ENCODE data around the gene EXOSC6.

The EXOSC6 gene

GRCh38 chr16:70251629-70252354 is at the start of gene EXOSC6:
Gene EXOSC6, minus strand, starts transcription at chr16:70251940. Its CDS starts 40 bp downstream, at chr16:70251900.
- Histone ChIP-seq H3F3A (ENCODE audit: insufficient read depth) (peaks cover 18% of the 10 kb centered on the region), H3K27me3 (ENCODE audit: low read length) (no peaks in the 10 kb centered on the region), H3K4me3 (ENCODE audit: insufficient read depth, low read length, poor library complexity, severe bottlenecking) (peak within 1 kb of the TSS; percentile 86), H3K27ac (ENCODE audit: low read depth, low read length) (peak within 1 kb of the TSS; percentile 92), H3K9me3 (ENCODE audit: insufficient read depth, low read length) (no peaks in the 10 kb centered on the region), H3K79me2 (ENCODE audit: insufficient read depth, low read length) (peaks cover 29% of the 10 kb centered on the region), H3K9ac (ENCODE audit: low read length) (peak within 1 kb of the TSS; percentile 93), H3K36me3 (ENCODE audit: low read length) (peaks cover 7% of the 10 kb centered on the region; the same call in 1 of the 2 replicates), H3K4me2 (ENCODE audit: low read depth, low read length, poor library complexity, severe bottlenecking) (peak within 1 kb of the TSS; percentile 94), H2AFZ (ENCODE audit: low read depth, low read length, severe bottlenecking) (peak within 1 kb of the TSS; percentile 48), H3K9me2 (replicated peaks; ENCODE audit: insufficient read depth, low read length) (no peaks in the 10 kb centered on the region), H4K20me1 (ENCODE audit: low read depth, low read length) (0 out of 2 replicates have a peak, but pooled peaks cover 4% of the 10 kb centered on the region)
- TF ChIP-seq, protein P1, sequence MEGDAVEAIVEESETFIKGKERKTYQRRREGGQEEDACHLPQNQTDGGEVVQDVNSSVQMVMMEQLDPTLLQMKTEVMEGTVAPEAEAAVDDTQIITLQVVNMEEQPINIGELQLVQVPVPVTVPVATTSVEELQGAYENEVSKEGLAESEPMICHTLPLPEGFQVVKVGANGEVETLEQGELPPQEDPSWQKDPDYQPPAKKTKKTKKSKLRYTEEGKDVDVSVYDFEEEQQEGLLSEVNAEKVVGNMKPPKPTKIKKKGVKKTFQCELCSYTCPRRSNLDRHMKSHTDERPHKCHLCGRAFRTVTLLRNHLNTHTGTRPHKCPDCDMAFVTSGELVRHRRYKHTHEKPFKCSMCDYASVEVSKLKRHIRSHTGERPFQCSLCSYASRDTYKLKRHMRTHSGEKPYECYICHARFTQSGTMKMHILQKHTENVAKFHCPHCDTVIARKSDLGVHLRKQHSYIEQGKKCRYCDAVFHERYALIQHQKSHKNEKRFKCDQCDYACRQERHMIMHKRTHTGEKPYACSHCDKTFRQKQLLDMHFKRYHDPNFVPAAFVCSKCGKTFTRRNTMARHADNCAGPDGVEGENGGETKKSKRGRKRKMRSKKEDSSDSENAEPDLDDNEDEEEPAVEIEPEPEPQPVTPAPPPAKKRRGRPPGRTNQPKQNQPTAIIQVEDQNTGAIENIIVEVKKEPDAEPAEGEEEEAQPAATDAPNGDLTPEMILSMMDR (IDR thresholded peaks at IDR 0.05; ENCODE audit: insufficient read depth, low read length, poor library complexity, severe bottlenecking): peak; percentile 84
- TF ChIP-seq EZH2phosphoT487 (conservative IDR thresholded peaks at IDR 0.05; ENCODE audit: low read length): no peak

GRCh38 chr16:70301121-70301520 is 49.4 kb upstream of the EXOSC6 start:
- Histone ChIP-seq H3K9ac (ENCODE audit: low read length) (no peak overlapping the region), H2AFZ (ENCODE audit: low read depth, low read length, severe bottlenecking) (no peak overlapping the region), H3K27ac (ENCODE audit: low read depth, low read length) (no peak overlapping the region), H3F3A (ENCODE audit: insufficient read depth) (0 out of 2 replicates have a peak, but pooled peaks cover 4% of the 10 kb centered on the region), H3K4me2 (ENCODE audit: low read depth, low read length, poor library complexity, severe bottlenecking) (no peak overlapping the region), H3K9me2 (replicated peaks; ENCODE audit: insufficient read depth, low read length) (no peaks in the 10 kb centered on the region), H4K20me1 (ENCODE audit: low read depth, low read length) (no peaks in the 10 kb centered on the region), H3K36me3 (ENCODE audit: low read length) (peaks cover 13% of the 10 kb centered on the region), H3K27me3 (ENCODE audit: low read length) (no peaks in the 10 kb centered on the region), H3K79me2 (ENCODE audit: insufficient read depth, low read length) (peaks cover 58% of the 10 kb centered on the region), H3K4me3 (ENCODE audit: insufficient read depth, low read length, poor library complexity, severe bottlenecking) (no peak overlapping the region), H3K9me3 (ENCODE audit: insufficient read depth, low read length) (peaks cover 11% of the 10 kb centered on the region; the same call in 1 of the 2 replicates)
- TF ChIP-seq, protein P1 (IDR thresholded peaks at IDR 0.05; ENCODE audit: insufficient read depth, low read length, poor library complexity, severe bottlenecking): no peak
- TF ChIP-seq EZH2phosphoT487 (conservative IDR thresholded peaks at IDR 0.05; ENCODE audit: low read length): no peak

GRCh38 chr16:70298988-70299938 is 47.5 kb upstream of the EXOSC6 start, which contains the start of gene DDX19B:
Gene DDX19B, plus strand, starts transcription at chr16:70299186. Its CDS starts 112 bp downstream, at chr16:70299298.
- Histone ChIP-seq H3K79me2 (ENCODE audit: insufficient read depth, low read length) (peaks cover 44% of the 10 kb centered on the region), H3K9ac (ENCODE audit: low read length) (peak within 1 kb of the TSS; percentile 82), H3K9me2 (replicated peaks; ENCODE audit: insufficient read depth, low read length) (no peaks in the 10 kb centered on the region), H3K4me3 (ENCODE audit: insufficient read depth, low read length, poor library complexity, severe bottlenecking) (peak within 1 kb of the TSS; percentile 80), H3K4me2 (ENCODE audit: low read depth, low read length, poor library complexity, severe bottlenecking) (peak within 1 kb of the TSS; percentile 75), H3F3A (ENCODE audit: insufficient read depth) (no peaks in the 10 kb centered on the region), H3K9me3 (ENCODE audit: insufficient read depth, low read length) (peaks cover 11% of the 10 kb centered on the region; the same call in 1 of the 2 replicates), H3K36me3 (ENCODE audit: low read length) (peaks cover 13% of the 10 kb centered on the region), H3K27ac (ENCODE audit: low read depth, low read length) (peak within 1 kb of the TSS; percentile 47), H2AFZ (ENCODE audit: low read depth, low read length, severe bottlenecking) (peak within 1 kb of the TSS; percentile 98), H4K20me1 (ENCODE audit: low read depth, low read length) (no peaks in the 10 kb centered on the region), H3K27me3 (ENCODE audit: low read length) (no peaks in the 10 kb centered on the region)
- TF ChIP-seq, protein P1 (IDR thresholded peaks at IDR 0.05; ENCODE audit: insufficient read depth, low read length, poor library complexity, severe bottlenecking): no peak
- no peak for TF ChIP-seq EZH2phosphoT487 (conservative IDR thresholded peaks at IDR 0.05; ENCODE audit: low read length)

All from SU-DHL-6 (cell line).